GM18507 (cell line): ENCODE data around the gene TSPEAR.

Experiments
- DNase-seq: peaks from one replicate; pipeline ENCODE4 v3.0.0; 2011; ENCODE audit warnings: low read depth; ENCODE audit not compliant: insufficient read length; ENCODE audit errors: extremely low spot score
- FAIRE-seq: peaks from 2 replicates; lab custom pipeline; 2011; peaks lifted over from hg19 to GRCh38; lab: Jason Lieb, UNC

The TSPEAR gene

DNA sequence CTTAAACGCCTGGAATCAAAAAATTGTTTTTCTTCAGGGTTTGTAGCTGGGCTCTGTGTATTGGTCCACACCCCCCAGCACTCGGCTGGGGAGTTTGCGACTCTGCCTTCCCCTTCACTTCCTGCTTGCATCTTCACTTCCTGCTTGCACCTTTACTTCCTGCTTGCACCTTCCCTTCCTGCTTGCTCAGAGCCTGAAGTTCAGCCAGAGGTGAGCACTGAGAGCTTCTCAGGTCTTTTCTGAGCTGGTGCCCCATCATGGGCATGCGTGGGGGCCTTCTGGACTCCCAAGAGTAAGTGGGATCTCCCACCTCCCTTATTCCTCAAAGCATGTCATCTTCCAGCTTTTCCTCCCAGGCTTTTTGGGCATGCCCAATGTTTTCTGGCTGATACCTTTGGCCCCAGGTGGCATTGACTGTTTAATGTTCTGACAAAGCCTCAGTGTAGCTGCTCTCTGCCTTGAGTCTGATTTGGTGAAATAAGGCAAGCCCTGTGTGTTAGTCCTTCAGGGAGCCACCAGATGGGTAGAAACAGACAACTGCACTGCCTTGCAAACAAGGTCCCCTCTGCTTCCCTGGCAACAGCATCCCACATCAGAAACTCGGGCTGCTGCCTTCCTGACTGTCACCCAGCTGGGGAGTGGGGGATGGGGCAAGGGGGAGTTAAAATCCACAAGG lies 163.6 kb downstream of the TSPEAR start:
- FAIRE-seq: no peak
- DNase-seq: no peak

DNA sequence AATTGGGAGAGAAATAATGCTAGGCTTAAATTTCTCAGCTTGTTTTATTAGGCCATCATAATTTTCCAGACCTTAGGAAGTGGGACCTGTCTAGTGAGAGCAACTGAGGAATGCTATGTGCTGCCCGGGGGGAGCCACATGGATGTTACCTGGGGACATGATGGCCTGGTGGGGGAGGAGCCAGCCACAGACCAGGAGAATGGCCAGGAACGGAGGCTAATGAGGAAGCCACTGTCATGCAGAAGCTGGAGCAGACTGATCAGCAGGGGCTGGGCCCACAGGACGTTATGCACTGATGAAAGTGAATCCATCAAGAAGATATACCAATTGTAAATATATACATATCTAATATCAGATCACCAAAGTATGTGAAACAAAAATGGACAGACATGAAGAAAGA lies 166.8 kb downstream of the TSPEAR start:
- FAIRE-seq (no peak), DNase-seq (no peak)

DNA sequence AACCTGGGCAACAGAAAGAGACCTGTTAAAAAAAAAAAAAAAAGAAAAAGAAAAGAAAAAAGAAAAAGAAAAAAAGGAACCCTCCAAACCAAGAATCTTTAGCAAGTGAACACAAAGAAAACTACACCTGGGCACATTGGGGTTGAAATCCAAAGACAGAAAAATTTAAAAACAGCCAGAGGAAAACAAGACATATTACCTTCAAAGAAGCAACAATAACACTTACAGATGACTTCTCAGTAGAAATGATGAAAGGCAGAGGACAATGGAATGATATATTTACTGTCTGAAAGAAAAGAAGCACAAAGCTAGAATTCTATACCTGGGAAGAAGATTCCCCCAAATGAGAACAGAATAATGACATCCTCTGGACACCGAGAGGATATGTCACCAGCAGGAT lies 168.7 kb downstream of the TSPEAR start:
- DNase-seq (no peak), FAIRE-seq (no peak)

DNA sequence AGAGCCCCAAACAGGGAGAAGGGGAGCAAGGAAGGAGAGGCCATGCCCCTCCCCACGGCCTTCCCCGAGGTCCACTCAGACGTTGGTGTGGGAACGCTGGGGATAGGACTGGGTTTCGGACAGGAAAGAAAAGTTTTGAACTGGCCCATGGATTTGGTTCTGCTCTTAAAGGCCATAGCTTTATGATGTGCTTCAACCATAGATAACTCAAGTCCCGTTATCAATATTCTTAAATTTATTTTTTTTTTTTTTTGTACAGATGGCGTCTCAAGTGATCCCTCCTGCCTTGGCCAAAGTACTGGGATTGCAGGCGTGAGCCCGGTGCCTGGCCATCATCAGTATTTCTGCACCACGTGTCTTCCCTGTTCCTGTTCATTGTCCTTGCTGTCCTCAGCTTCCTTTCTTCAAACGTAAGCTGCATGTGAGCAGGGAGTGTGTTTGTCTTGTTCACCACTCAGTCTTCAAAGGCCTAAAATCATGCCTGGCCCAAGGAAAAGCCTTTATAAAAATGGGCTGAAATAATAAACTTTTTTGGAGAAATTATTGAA lies 170.6 kb downstream of the TSPEAR start:
- DNase-seq: no peak
- no peak for FAIRE-seq

DNA sequence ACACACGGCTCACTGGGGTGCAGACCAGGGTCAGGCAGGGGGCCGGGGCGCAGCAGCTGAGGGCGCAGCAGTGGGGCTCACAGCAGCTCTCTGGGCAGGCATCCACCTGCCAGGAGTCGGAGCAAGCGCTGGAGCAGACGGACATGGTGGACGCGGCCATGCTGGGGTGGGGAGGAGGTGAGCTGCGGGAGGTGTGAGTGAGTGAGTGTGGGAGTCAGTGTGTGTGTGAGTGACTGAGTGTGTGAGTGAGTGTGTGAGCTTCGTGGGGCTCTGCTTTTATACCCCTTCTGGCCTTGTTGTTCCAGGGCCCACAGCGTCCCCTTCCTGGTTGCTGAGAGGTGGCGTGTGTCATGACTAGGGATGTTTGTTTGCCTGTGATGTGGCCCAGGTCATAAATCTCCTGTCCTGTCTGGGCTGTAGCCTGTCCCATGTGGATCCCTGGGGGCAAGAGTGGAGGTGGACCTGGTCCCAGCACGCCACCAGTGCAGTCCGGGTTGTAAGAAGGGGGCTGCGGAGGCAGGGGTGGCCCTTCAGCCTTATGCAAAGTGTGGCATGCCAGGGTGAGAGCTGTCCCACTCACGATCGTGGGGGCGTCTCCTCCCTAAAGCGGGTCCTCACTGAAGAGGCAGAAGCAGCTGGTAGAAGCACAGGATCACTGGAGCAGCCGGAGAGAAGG lies 171.2 kb downstream of the TSPEAR start, which contains the start of gene KRTAP10-1:
KRTAP10-1 (minus strand) TSS at position 205 of the 676 bp plus-strand sequence; CDS start at position 160, 45 bp downstream.
- DNase-seq (no peak), FAIRE-seq (no peak)

DNA sequence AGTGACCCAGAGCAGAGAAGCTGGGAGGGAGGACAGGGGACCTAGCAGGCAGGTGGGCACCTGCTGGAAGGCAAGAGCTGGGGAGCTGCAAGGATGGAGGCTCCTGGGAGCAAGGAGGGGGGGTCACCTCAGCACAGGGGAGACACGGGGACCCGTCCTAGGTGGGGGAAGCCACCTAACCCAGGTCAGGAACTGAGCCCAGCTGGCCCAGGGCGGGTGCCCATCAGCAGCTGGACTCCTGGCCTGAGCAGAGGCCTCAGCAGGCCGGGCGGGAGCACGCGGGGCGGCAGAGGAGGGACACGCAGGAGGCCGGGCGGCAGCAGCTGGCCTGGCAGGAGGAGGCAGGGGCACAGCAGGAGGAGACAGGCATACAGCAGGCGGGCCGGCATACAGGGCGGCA lies 172.3 kb downstream of the TSPEAR start:
- no peak for FAIRE-seq

DNA sequence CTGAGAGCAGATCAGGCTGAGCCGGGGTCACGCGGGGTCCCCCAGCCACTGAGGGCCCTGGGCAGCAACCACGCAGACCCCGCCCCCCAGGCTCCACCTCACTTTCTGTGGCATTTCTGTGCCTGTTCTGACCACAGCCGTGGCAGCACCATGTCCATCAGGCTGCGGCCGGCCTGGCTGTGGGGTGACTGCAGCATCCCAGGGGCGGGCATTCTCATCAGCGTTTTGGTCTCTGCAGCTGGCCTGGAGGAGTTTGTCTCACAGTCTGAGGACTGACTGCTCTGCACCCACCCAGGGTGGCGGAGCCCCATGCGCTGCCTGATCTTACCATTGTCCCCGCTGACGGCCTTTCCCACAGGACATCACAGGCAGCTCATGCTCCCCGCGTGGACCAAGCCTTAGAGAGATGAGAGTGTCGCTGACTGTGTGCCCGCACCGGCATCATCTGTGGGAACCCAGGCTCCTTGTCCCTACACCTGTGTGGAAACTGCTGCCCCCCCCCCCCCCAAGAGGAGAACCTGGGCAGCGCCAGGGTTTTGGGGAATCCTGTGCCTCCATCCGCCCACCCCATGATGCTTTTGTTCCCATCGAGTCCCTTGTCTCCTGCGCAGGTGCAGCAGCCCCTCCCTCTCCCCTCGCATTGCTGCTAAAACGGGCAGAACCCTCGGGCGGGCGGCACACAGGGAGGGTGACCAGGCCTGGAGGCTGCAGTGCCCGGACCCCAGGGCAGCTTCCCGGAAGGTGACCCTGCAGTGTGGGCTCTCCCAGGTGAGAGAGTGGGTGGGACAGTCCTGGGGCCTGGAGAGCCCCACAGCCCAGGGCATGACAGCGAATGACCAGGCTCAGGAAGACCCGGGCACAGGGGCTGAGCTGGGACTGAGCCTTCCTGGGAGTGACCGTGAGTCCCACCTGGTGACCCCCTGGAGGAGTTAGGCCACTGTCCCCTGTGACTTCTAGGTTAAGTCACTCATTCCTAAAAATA lies 173.2 kb downstream of the TSPEAR start:
- DNase-seq (no peak), FAIRE-seq (no peak)

More for the DNA sequence above, 172.3 kb downstream of the TSPEAR start:
- DNase-seq: no peak

DNA sequence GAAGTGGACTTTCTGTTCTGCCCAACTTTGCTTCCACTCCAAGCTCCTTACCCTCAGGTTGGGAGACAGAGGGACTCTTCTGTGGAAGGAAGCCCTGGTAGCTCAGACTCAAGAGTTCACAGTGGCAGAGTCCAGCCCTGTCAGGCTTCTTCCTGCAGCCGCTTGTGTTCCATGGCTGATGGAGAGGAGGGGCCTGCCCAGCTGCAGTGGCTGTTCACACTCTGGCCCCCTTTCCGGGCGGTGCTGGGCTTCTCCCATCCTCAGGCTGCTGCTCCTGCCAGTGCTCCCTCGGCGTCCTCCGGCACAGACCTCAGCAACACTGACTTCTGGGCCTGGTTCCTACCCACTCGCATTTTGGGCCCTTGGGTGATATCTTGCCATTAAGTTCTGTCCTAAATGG lies 175.4 kb downstream of the TSPEAR start:
- no peak for DNase-seq
- no peak for FAIRE-seq

DNA sequence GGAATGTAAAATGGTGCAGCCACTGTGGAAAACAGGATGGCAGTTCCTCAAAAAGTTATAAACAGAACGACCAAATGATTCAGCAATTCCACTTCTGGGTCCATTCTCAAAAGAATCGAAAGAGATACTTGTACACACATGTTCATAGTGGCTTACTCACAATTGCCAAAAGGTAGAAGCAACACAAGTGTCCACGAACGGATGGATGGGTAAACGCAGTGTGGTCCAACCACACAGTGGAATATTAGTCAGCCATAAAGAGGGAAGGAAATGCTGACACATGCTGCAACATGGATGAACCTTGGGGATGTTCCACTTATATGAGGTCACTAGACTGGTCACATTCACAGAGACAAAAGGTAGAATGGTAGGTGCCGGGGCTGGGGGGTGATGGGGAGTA lies 176.7 kb downstream of the TSPEAR start:
- DNase-seq (no peak), FAIRE-seq (no peak)

DNA sequence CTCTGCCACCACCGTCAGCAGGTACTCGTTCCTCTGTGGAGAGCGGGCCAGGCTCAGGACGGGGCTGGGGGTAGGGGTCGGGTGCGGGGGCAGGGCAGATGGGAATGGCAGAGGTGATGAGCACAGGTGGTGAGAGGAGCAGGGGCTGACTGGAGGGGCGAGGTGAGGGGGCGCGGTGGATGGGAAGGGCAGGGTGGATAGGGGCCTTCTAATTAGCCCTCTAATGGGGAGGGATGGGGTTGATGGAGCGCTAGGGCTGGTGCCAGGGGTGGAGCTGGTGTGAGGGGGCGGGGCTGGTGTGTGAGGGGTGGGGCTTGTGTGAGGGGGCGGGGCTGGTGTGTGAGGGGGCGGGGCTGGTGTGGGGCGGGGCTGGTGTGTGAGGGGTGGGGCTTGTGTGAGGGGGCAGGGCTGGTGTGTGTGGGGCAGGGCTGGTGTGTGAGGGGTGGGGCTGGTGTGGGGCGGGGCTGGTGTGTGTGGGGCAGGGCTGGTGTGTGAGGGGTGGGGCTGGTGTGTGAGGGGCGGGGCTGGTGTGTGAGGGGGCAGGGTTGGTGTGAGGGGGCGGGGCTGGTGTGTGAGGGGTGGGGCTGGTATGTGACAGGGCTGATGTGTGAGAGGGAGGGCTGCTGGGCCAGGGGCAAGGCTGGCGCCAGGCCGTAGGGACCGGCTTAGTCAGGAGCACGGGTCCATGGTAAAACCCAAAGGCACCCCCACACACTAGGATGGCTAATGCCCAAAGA lies 177.3 kb downstream of the TSPEAR start:
- no peak for DNase-seq
- no peak for FAIRE-seq

DNA sequence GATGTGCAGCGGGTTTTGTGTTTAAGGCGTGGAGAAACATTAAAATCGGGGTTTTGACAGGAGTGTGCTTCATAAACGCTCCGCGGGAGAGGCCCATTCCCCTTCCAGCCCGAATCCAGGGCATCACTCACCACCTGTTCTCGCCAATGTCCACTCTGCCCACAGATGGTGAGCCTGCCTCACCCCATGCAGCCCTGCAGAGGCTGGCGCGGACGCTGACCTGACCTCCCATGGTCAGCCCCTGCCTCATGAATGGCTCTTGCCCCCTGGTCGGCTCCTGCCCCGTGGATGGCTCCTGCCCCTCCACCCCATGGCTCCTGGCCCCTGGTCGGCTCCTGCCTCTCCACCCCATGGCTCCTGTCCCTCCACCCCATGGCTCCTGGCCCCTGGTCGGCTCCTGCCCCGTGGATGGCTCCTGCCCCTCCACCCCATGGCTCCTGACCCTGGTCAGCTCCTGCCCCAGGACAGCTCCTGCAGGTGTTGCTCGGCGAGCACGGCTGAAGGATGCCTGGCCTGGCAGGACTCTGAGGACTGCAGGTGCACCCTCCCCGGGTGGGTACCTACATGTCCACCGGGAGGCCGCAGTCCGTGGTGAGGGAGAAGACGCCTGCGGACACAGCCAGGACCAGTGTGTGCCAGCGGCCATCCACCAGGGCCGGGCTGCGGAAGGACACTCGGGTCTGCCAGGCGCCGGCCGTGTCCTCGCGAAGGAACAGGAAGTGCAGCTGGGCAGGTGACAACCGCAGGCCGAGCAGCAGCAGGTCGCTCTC lies 178.1 kb downstream of the TSPEAR start:
- FAIRE-seq: no peak
- DNase-seq: no peak

DNA sequence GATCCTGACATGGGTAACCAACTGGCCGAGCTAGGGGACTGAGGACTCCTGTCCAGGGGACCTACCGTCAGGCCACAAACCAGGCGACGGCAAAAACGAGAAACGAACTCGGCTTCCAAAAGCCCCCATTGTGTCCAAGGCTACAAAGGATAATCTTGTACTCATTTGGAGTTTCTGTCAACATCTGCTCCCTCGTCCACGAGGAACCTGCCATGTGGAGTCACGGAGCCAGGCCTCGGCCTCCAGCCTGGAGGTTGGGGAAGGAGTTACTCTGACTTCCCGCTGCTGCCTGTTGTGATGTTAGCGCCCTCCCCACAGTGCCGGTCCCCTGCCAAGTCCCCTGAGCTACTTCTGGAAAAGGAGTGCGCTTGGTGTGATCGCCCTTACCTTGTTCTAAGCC lies 178.7 kb downstream of the TSPEAR start:
- no peak for FAIRE-seq
- DNase-seq: no peak

DNA sequence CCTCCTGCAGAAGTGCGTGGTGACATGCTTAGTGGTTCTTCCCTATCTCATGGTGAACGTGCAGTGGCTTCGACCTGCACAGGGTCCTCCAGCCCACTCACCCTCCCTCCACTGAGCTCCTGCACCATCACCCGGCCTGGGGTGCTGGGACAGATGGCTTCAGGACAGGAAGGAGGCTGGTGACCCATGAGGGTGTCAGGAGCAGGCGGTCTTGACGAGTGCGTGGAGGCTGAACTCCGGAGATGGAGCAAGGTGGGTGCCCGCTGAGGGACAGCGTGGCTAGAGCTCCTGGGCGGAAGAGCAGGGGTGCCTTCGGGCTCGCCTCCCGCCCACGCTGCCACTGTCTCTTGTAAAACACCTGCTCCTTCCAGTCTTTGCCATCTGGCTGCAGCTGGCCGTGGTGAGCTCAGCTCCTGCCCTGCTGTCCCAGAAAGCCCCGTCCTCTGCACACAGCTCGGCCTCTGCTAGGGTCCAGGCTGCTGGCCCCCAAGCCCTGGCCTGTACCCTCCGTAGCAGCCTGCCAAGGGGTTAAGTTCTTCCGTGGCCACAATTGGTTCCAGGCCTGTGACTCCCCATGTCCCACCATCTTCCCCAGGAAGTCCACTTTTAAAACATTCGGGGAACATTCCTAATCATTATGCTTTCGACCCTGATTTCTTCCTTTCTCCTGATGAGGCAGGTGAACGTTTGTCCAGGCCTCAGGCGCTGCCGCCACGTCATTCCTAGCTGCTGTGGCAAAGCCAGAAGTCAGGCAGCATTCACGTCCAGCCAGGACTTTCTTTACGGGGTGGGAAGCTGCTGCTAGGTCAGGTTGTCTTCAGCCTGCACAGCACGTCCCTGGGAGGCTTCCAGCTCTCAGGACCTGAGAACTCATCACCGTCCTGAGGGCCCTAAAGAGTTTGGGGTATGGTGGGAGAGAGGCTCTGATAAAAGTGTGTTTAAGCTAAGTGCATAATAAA lies 179.5 kb downstream of the TSPEAR start:
- DNase-seq (no peak), FAIRE-seq (no peak)

DNA sequence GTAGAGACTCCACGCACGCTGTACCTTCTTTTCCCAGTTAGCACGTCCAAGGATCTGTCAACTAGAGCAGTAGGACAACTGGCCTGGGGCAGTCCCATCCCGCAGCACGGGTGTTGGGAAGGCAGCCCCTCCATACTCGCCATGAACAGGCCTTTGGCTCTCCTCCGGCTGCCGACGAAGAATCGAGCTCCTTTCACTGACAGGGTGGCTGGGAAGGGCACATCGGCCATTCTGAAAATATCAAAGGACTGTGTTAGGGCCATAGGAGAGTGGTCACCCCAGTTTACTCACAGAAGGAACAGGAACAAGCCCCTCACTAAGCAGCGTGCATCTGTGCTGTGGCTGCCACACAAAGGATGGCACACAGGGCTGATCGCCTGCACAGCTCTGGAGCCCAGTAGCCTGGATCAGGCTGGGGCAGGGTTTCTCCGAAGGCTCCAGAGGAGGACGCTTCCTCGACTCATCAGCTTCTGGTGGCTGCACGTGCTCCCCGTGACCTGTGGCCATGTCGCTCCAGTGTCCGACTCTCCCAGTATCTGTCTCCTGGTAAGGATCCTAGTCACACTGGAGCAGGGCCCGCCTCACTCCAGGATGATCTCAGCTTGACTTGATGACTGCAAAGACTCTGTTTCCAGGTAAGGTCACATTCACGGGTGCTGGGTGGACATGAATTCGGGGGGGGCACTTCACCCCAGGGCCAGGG lies 180.3 kb downstream of the TSPEAR start:
- DNase-seq: no peak
- FAIRE-seq: no peak

DNA sequence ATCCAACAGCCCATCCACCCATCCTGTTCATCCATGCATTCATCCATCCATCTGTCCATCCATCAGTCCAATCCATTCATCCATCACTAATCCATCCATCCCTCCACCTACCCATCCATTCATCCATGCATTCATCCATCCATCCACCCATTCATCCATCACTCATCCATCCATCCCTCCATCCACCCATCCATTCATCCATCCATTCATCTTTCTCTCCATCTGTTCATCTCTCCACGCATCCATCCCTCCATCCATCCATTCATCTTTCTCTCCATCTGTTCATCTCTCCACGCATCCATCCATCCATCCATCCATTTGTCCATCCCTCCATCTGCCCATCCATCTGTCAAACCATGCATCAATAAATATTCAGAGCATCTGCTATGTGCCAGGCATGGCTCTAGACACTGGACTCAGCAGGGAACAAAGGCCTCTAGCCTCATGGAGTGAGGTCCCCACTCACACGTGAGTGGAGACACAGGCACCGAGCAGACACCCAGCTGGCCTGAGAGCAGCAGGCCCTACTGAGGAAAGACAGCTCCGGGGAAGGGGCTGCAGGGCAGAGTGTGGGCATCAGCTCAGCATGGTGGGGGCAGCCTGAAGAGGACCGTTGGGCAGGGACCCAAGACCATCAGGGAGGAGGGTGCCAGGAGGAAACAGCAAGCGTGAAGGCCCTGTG lies 181.0 kb downstream of the TSPEAR start:
- no peak for DNase-seq
- FAIRE-seq: no peak

DNA sequence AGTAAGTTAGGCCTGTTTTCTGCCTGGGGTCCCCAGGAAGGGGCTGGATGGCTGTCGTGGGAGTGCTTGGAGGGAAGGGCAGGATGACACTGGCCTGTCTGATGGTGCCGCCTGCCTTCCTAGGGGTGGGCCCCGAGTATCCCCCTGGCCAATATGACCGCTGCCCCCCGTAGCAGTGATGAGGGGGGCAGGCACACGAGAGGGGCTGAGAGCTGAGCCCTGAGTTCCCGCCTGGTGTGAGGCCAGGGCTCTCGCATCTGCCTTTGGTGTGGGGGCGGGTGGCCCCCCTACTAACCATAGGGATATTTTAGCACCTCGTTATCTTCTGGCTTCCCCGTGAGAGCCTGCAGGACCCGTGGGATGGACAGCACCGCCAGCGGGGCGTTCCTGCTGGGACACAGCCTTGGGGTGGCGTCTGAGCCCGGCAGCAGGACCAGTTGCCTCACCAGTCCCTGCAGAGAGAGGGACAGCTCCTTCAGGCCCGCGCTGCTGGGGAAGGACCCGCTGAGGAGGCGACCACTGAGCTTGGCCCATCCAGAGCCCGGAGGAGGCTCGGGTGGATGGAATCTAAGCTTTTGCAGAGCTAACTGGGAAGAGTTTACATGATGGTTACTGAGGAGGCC lies 181.8 kb downstream of the TSPEAR start:
- FAIRE-seq: no peak

More for the DNA sequence above, 181.8 kb downstream of the TSPEAR start:
- DNase-seq: no peak
